ENCODE measurements around the gene MYMK. TPM values are rescaled to one million over a fixed set of nuclear protein-coding genes. Genes with fewer than 3 reads are reported as not detected.
A peak's percentile ranks its signal among the peaks of the same experiment; 100 is the strongest.

Gene MYMK
- total RNA-seq (not detected in 2 replicates), polyA plus RNA-seq (0.91 and 1.3 TPM in 2 replicates)

GRCh38 chr9:133524679-133525228 lies at the start of gene MYMK:
Gene MYMK, minus strand, starts transcription at chr9:133524959. Its CDS starts 115 bp downstream, at chr9:133524844.
- Histone ChIP-seq H3K79me2 (no peaks in the 10 kb centered on the region), H3K4me1 (ENCODE audit: insufficient read depth) (peaks cover 34% of the 10 kb centered on the region)

DNA sequence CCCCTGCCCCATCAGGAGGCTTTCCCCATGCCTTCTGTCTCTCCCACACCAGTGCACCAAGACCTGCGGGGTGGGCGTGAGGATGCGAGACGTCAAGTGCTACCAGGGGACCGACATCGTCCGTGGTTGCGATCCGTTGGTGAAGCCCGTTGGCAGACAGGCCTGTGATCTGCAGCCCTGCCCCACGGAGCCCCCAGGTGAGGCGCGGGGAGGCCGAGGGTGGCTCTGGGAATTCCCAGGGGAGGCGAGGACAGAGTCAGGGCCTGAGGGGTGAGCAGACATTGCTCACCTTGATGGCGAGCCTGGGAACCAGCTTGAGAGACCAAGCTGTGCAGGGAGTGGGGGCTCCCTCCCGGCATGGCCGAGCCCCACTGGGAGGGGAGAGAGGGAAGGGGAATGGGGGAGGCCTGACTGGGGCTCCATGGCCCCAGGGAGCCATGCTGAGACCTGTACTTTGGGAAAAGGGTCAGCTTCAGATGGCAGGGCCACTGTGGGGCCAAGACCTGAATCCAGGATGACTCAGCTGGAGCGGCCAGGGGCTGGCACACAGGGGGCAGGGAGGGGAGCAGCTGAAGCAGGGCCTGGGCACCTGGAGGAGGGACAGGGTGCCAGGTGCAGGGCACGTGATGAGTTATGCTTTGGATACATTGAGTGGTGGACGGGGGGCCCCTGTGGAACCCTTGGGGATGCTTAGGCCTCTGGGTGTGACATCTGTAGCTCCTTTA lies 49.2 kb upstream of the MYMK start:
- no peak for TF ChIP-seq EZH2phosphoT487 (IDR thresholded peaks at IDR 0.05; ENCODE audit: low read depth, severe bottlenecking, unreplicated experiment)
- TF ChIP-seq CTCF (IDR thresholded peaks at IDR 0.05; ENCODE audit: poor library complexity), result no peak
- no peak for TF ChIP-seq EZH2 (IDR thresholded peaks at IDR 0.05; ENCODE audit: borderline replicate concordance)
- no peak overlapping the region for H3K4me2 ChIP-seq
- no peak overlapping the region for H3K4me3 ChIP-seq
- H3K9me3 ChIP-seq (ENCODE audit: low read depth), result no peaks in the 10 kb centered on the region
- no peaks in the 10 kb centered on the region for H3K79me2 ChIP-seq
- no peak for DNase-seq (ENCODE audit: low spot score)
- no peaks in the 10 kb centered on the region for H4K20me1 ChIP-seq (ENCODE audit: insufficient read depth, poor library complexity, severe bottlenecking)
- H3K27ac ChIP-seq, result no peak overlapping the region
- no peaks in the 10 kb centered on the region for H3K36me3 ChIP-seq (replicated peaks; ENCODE audit: insufficient read depth, low read depth)
- WGBS (ENCODE audit: low lambda C conversion rate, missing lambda C conversion rate), result 96% methylated on average over 21 of the region's 21 CpGs
- peaks cover 19% of the 10 kb centered on the region for H3K4me1 ChIP-seq (ENCODE audit: insufficient read depth)
- H2AFZ ChIP-seq, result no peak overlapping the region
- H3K27me3 ChIP-seq, result no peaks in the 10 kb centered on the region
- no peaks in the 10 kb centered on the region for H3K9me2 ChIP-seq (replicated peaks; ENCODE audit: insufficient read depth)

More at GRCh38 chr9:133524679-133525228, at the start of gene MYMK:
- Histone ChIP-seq H3K4me3 (no peak within 1 kb of the TSS), H4K20me1 (ENCODE audit: insufficient read depth, poor library complexity, severe bottlenecking) (no peaks in the 10 kb centered on the region), H2AFZ (no peak within 1 kb of the TSS), H3K27ac (no peak within 1 kb of the TSS), H3K4me2 (no peak within 1 kb of the TSS), H3K9me2 (replicated peaks; ENCODE audit: insufficient read depth) (no peaks in the 10 kb centered on the region), H3K27me3 (no peaks in the 10 kb centered on the region), H3K36me3 (replicated peaks; ENCODE audit: insufficient read depth, low read depth) (no peaks in the 10 kb centered on the region), H3K9me3 (ENCODE audit: low read depth) (no peaks in the 10 kb centered on the region)
- no peak for TF ChIP-seq EZH2 (IDR thresholded peaks at IDR 0.05; ENCODE audit: borderline replicate concordance)
- TF ChIP-seq CTCF (IDR thresholded peaks at IDR 0.05; ENCODE audit: poor library complexity), result no peak
- WGBS (ENCODE audit: low lambda C conversion rate, missing lambda C conversion rate), result 97% methylated on average over 17 of the region's 17 CpGs
- DNase-seq (ENCODE audit: low spot score), result no peak

DNA sequence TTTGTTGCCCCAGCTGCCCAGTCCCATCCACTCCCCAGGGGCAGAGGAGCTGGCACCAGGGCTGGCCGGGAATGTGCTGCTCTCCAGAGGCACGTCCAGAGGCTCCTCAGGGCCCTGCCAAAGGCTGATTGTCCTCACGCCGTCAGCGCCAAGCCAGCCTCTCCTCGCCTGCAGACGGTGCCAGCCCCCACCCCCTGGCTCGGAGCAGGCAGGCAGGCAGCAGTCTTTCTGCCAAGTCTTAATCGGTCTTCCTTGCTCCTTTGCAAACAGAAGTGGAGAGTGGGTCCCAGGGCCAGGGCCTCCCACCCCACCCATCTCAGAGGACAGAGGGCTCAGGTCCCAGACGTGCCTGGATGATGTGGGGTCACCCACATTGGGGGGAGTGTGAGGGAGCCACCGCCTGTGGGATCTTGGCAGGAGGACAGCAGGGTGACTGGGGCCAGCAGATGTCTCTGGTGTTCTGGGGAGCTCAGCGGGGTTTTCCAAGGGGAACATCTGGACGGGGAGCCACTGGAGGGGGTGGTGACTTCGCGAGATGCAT lies 48.1 kb upstream of the MYMK start:
- no peak for TF ChIP-seq EZH2 (IDR thresholded peaks at IDR 0.05; ENCODE audit: borderline replicate concordance)
- TF ChIP-seq EZH2phosphoT487 (IDR thresholded peaks at IDR 0.05; ENCODE audit: low read depth, severe bottlenecking, unreplicated experiment), result no peak
- no peak for TF ChIP-seq CTCF (IDR thresholded peaks at IDR 0.05; ENCODE audit: poor library complexity)
- Histone ChIP-seq H3K4me2 (peak overlapping the region; percentile 44), H3K36me3 (replicated peaks; ENCODE audit: insufficient read depth, low read depth) (no peaks in the 10 kb centered on the region), H3K4me3 (no peak overlapping the region), H3K27me3 (no peaks in the 10 kb centered on the region), H4K20me1 (ENCODE audit: insufficient read depth, poor library complexity, severe bottlenecking) (no peaks in the 10 kb centered on the region), H3K4me1 (ENCODE audit: insufficient read depth) (peaks cover 19% of the 10 kb centered on the region), H3K79me2 (no peaks in the 10 kb centered on the region), H2AFZ (no peak overlapping the region), H3K9me3 (ENCODE audit: low read depth) (no peaks in the 10 kb centered on the region), H3K27ac (no peak overlapping the region), H3K9me2 (replicated peaks; ENCODE audit: insufficient read depth) (no peaks in the 10 kb centered on the region)
- 68% methylated on average over 15 of the region's 15 CpGs for WGBS (ENCODE audit: low lambda C conversion rate, missing lambda C conversion rate)
- DNase-seq (ENCODE audit: low spot score), result peak; percentile 34

All from hepatocyte (in vitro differentiated cells).